A549 (cell line): ENCODE results near the gene COX14. TPM values are rescaled to one million over a fixed set of nuclear protein-coding genes. Genes with fewer than 3 reads are reported as not detected.
A peak's percentile ranks its signal among the peaks of the same experiment; 100 is the strongest.

Source experiments
- ATAC-seq, 2 experiments: fragments of 200-7000 bp in 1 of 2; fragments of >200 bp in 1 of 2; cut with Nextera tagmentation in 1 of 2; cut with Tn5 transposase in 1 of 2; 3 replicates each; pipeline versions ENCODE4 v1.8.0 to v1.9.1; 2018 to 2020; ENCODE audit warnings: mild to moderate bottlenecking in 1 of 2, moderate library complexity in 1 of 2
- CTCF ChIA-PET: fragments of 300-600 bp; sonication (Branson Sonifier 250); formaldehyde crosslinking; extraction: SDS; loops from one replicate; lab custom pipeline; 2021; ENCODE audit warnings: antibody characterized with exemption, inconsistent platforms; lab: Yijun Ruan, JAX
- POLR2A ChIA-PET: fragments of 350-600 bp; formaldehyde crosslinking; extraction: SDS; loops from one replicate; lab custom pipeline; 2021; ENCODE audit warnings: antibody characterized with exemption, inconsistent platforms; lab: Yijun Ruan, JAX
- DNase-seq, 2 experiments: peaks; one replicate each; pipeline versions ENCODE4 v3.0.0 to v3.0.0-alpha.2; 2011 to 2016; ENCODE audit warnings: low read depth in 1 of 2, low spot score in 1 of 2
- FAIRE-seq: peaks from 2 replicates; lab custom pipeline; 2011; peaks lifted over from hg19 to GRCh38; lab: Jason Lieb, UNC
- H3K27ac ChIP-seq, 2 experiments: fragments of >200 bp; sonication (Bioruptor Twin); formaldehyde crosslinking; 3 replicates each; pipeline ENCODE4 v1.5.1; 2016 to 2017
- H3K4me1 ChIP-seq: fragments of >200 bp; sonication (Bioruptor Twin); formaldehyde crosslinking; 3 replicates; pipeline ENCODE4 v1.6.1; 2016
- H3K4me2 ChIP-seq: fragments of >200 bp; sonication (Bioruptor Twin); formaldehyde crosslinking; 3 replicates; pipeline ENCODE4 v1.6.1; 2016
- H3K4me3 ChIP-seq: fragments of >200 bp; sonication (Bioruptor Twin); formaldehyde crosslinking; 3 replicates; pipeline ENCODE4 v1.5.1; 2016
- H3K9me3 ChIP-seq: fragments of >200 bp; sonication (Bioruptor Twin); formaldehyde crosslinking; 3 replicates; pipeline ENCODE4 v1.6.1; 2016
- CBX8 ChIP-seq: fragments of 200-600 bp; sonication (generic); IDR thresholded peaks from 2 replicates; pipeline ENCODE4 v1.6.1; 2016
- CHD2 ChIP-seq: fragments of 150-350 bp; IDR thresholded peaks from 2 replicates; pipeline ENCODE4 v1.6.1; 2014; ENCODE audit warnings: low read length; ENCODE audit not compliant: partially characterized antibody
- EHMT2 ChIP-seq: fragments of 200-600 bp; sonication (generic); IDR thresholded peaks from 2 replicates; pipeline ENCODE4 v1.6.1; 2016; ENCODE audit warnings: antibody characterized with exemption, low read depth, mild to moderate bottlenecking, moderate library complexity
- ELK1 ChIP-seq: fragments of 150-350 bp; IDR thresholded peaks from 2 replicates; pipeline ENCODE4 v1.6.1; 2014; ENCODE audit warnings: low read depth, mild to moderate bottlenecking, low read length
- FOXS1 ChIP-seq: fragments of 250-450 bp; sonication (Bioruptor Pico); IDR thresholded peaks from 2 replicates; pipeline ENCODE4 v1.5.0; 2020; ENCODE audit warnings: mild to moderate bottlenecking, moderate library complexity
- HOXA7 ChIP-seq: fragments of 250-450 bp; sonication (Bioruptor Pico); IDR thresholded peaks from 2 replicates; pipeline ENCODE4 v1.5.0; 2020; ENCODE audit warnings: mild to moderate bottlenecking, moderate library complexity
- HOXB13 ChIP-seq: fragments of 250-450 bp; sonication (Bioruptor Pico); IDR thresholded peaks from 2 replicates; pipeline ENCODE4 v1.5.0; 2020; ENCODE audit warnings: low read depth, mild to moderate bottlenecking, moderate library complexity
- HOXB5 ChIP-seq: fragments of 250-450 bp; sonication (Bioruptor Pico); IDR thresholded peaks from 2 replicates; pipeline ENCODE4 v1.5.0; 2020; ENCODE audit warnings: mild to moderate bottlenecking, moderate library complexity
- JUN ChIP-seq, 2 experiments: fragments of >200 bp; sonication (Bioruptor Twin); formaldehyde crosslinking; IDR thresholded peaks; 2 replicates in 1 of 2; 3 replicates in 1 of 2; pipeline ENCODE4 v1.6.1; 2016 to 2017
- JUNB ChIP-seq: fragments of >200 bp; sonication (Bioruptor Twin); formaldehyde crosslinking; IDR thresholded peaks from 2 replicates; pipeline ENCODE4 v1.6.1; 2016
- NPAS2 ChIP-seq: fragments of 250-450 bp; sonication (Bioruptor Pico); IDR thresholded peaks from 2 replicates; pipeline ENCODE4 v1.8.0; 2022; ENCODE audit warnings: mild to moderate bottlenecking, moderate library complexity, borderline replicate concordance
- NR3C1 ChIP-seq: fragments of >200 bp; sonication (Bioruptor Twin); formaldehyde crosslinking; IDR thresholded peaks from 3 replicates; pipeline ENCODE4 v1.6.1; 2017
- PHF8 ChIP-seq: fragments of 200-600 bp; sonication (generic); IDR thresholded peaks from 2 replicates; pipeline ENCODE4 v1.6.1; 2016; ENCODE audit warnings: low read depth, mild to moderate bottlenecking, antibody characterized with exemption, moderate library complexity, borderline replicate concordance
- RAD21 ChIP-seq, 2 experiments: fragments of >200 bp in 1 of 2; sonication (Bioruptor Twin) in 1 of 2; formaldehyde crosslinking in 1 of 2; IDR thresholded peaks in 1 of 2; conservative IDR thresholded peaks in 1 of 2; 2 replicates in 1 of 2; 3 replicates in 1 of 2; pipeline ENCODE4 v1.6.1; 2012 to 2018; ENCODE audit warnings: inconsistent platforms in 1 of 2
- RARB ChIP-seq: fragments of 250-450 bp; sonication (Bioruptor Pico); IDR thresholded peaks from 2 replicates; pipeline ENCODE4 v1.8.0; 2021; ENCODE audit warnings: mild to moderate bottlenecking, moderate library complexity
- RFX5 ChIP-seq: fragments of 450-650 bp; IDR thresholded peaks from 2 replicates; pipeline ENCODE4 v1.7.1; 2014; ENCODE audit warnings: antibody characterized with exemption, mild to moderate bottlenecking, moderate library complexity
- RNF2 ChIP-seq: fragments of 200-600 bp; sonication (generic); IDR thresholded peaks from 2 replicates; pipeline ENCODE4 v1.6.1; 2016; ENCODE audit warnings: low read depth, mild to moderate bottlenecking, antibody characterized with exemption, moderate library complexity, borderline replicate concordance
- SMC3 ChIP-seq: fragments of >200 bp; sonication (Bioruptor Twin); formaldehyde crosslinking; IDR thresholded peaks from 3 replicates; pipeline ENCODE4 v1.6.1; 2018; ENCODE audit warnings: inconsistent platforms
- ZC3H11A ChIP-seq: fragments of 450-650 bp; IDR thresholded peaks from 2 replicates; pipeline ENCODE4 v1.6.1; 2014; ENCODE audit warnings: antibody characterized with exemption, mild to moderate bottlenecking
- ZNF302 ChIP-seq: fragments of 250-450 bp; sonication (Bioruptor Pico); IDR thresholded peaks from 2 replicates; pipeline ENCODE4 v1.9.0; 2021; ENCODE audit warnings: inconsistent platforms, mild to moderate bottlenecking, moderate library complexity
- ZSCAN20 ChIP-seq: fragments of 250-450 bp; sonication (Bioruptor Pico); IDR thresholded peaks from 2 replicates; pipeline ENCODE4 v1.8.0; 2022; ENCODE audit warnings: mild to moderate bottlenecking, moderate library complexity
- WGBS: methylation state at CpG from one replicate; pipeline ENCODE4 v1.1.6; 2017; ENCODE audit errors: missing lambda C conversion rate; 5-methylcytosine and 5-hydroxymethylcytosine counted together
- polyA plus RNA-seq, 4 experiments: library from polyadenylated mRNA; depleted of rRNA in 3 of 4; stranded (reverse); fragments of >200 nt; fragmentation: RNase III in 1 of 4; extraction: RNeasy Plus Mini Kit Qiagen cat#74134 plus additional on column Dnase treatment in 1 of 4; gene quantifications; 2 replicates in 3 of 4; 3 replicates in 1 of 4; pipeline ENCODE4 v1.2.3, GENCODE V29; 2011 to 2017
- TF ChIP-seq, protein P1 (sequence below): IDR thresholded peaks from 2 replicates; pipeline ENCODE4 v1.6.1; 2012
- TF ChIP-seq, protein P2 (sequence below): fragments of 250-450 bp; sonication (Bioruptor Pico); IDR thresholded peaks from 2 replicates; pipeline ENCODE4 v1.5.0; 2021; ENCODE audit warnings: mild to moderate bottlenecking, moderate library complexity, borderline replicate concordance
- TF ChIP-seq, protein P3 (sequence below): fragments of 450-650 bp; IDR thresholded peaks from 2 replicates; pipeline ENCODE4 v1.6.1; 2014; ENCODE audit warnings: antibody characterized with exemption

COX14 gene
- polyA plus RNA-seq, 2 of the 4 experiments (the other 2 are of a cell fraction): 93.3 to 134 TPM

- Histone ChIP-seq H3K27ac (peak overlapping the region in 1 of 2 experiments; percentile 59; a peak in 3 of 6 replicates), H3K9me3 (no peaks in the 10 kb centered on the region), H3K4me2 (peak overlapping the region; percentile 21; the same call in 2 of the 3 replicates), H3K4me3 (no peak overlapping the region), H3K4me1 (peaks cover 14% of the 10 kb centered on the region)
- POLR2A ChIA-PET: no interaction called here
- TF ChIP-seq FOXS1 (CRISPR knock-in tag) (no peak), JUNB (no peak), EHMT2 (no peak), HOXA7 (no peak), HOXB13 (CRISPR knock-in tag) (no peak), CHD2 (no peak), SMC3 (no peak), ELK1 (no peak), RNF2 (no peak), ZC3H11A (no peak), PHF8 (no peak), RARB (CRISPR knock-in tag) (no peak), NPAS2 (CRISPR knock-in tag) (no peak)
- TF ChIP-seq, protein P1, sequence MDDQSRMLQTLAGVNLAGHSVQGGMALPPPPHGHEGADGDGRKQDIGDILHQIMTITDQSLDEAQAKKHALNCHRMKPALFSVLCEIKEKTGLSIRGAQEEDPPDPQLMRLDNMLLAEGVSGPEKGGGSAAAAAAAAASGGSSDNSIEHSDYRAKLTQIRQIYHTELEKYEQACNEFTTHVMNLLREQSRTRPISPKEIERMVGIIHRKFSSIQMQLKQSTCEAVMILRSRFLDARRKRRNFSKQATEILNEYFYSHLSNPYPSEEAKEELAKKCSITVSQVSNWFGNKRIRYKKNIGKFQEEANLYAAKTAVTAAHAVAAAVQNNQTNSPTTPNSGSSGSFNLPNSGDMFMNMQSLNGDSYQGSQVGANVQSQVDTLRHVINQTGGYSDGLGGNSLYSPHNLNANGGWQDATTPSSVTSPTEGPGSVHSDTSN: no peak
- TF ChIP-seq, protein P2, sequence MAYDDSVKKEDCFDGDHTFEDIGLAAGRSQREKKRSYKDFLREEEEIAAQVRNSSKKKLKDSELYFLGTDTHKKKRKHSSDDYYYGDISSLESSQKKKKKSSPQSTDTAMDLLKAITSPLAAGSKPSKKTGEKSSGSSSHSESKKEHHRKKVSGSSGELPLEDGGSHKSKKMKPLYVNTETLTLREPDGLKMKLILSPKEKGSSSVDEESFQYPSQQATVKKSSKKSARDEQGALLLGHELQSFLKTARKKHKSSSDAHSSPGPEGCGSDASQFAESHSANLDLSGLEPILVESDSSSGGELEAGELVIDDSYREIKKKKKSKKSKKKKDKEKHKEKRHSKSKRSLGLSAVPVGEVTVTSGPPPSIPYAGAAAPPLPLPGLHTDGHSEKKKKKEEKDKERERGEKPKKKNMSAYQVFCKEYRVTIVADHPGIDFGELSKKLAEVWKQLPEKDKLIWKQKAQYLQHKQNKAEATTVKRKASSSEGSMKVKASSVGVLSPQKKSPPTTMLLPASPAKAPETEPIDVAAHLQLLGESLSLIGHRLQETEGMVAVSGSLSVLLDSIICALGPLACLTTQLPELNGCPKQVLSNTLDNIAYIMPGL (CRISPR knock-in tag): no peak
- DNase-seq: no peak
- ATAC-seq: no peak
- FAIRE-seq: no peak
- CTCF ChIA-PET: interaction anchor here (0.8 to 33.6 kb wide), 10 partner anchors 8 to 322 kb away, joined by 3 to 708 read pairs (median 20); partner anchors contain the start of genes AQP5, AQP6, COX14 and SMARCD1
- 100% methylated on average over 1 of the region's 1 CpG for WGBS
Observed at GRCh38 chr12:50075808-50076170, 36.2 kb upstream of the COX14 start.

DNA sequence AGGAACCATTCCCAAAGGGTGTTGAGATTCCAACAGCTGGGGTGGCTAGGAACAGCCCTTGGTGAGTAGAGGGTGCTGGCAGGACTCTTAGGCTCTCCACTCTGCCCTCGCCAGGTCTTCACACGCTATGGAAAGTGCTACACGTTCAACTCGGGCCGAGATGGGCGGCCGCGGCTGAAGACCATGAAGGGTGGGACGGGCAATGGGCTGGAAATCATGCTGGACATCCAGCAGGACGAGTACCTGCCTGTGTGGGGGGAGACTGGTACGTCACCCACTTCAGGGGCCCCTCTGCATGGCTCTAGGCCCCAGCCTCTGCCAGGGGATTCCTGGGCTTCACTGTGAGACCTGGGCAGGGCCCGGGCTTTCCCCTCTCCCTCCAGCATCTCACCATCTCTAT lies 34.9 kb upstream of the COX14 start:
- TF ChIP-seq CBX8 (no peak), RFX5 (no peak), RNF2 (no peak), JUN (IDR thresholded peaks at IDR 0.05) (no peak), NR3C1 (no peak), ZNF302 (CRISPR knock-in tag) (no peak)
- Histone ChIP-seq H3K27ac (no peak overlapping the region), H3K9me3 (no peaks in the 10 kb centered on the region), H3K4me2 (no peak overlapping the region), H3K4me3 (no peak overlapping the region), H3K4me1 (peaks cover 18% of the 10 kb centered on the region)
- ChIA-PET POLR2A (interaction anchor here (0.6 kb wide), 1 partner anchor 98 kb away, joined by 6 read pairs; no protein-coding TSS in a partner anchor), CTCF (interaction anchor here (1.1 to 33.6 kb wide), 11 partner anchors 7 to 237 kb away, joined by 3 to 708 read pairs (median 6); partner anchors contain the start of genes AQP5, AQP6, COX14 and SMARCD1)
- ATAC-seq (no peak), FAIRE-seq (no peak), DNase-seq (no peak)
- 82% methylated on average over 12 of the region's 12 CpGs for WGBS

DNA sequence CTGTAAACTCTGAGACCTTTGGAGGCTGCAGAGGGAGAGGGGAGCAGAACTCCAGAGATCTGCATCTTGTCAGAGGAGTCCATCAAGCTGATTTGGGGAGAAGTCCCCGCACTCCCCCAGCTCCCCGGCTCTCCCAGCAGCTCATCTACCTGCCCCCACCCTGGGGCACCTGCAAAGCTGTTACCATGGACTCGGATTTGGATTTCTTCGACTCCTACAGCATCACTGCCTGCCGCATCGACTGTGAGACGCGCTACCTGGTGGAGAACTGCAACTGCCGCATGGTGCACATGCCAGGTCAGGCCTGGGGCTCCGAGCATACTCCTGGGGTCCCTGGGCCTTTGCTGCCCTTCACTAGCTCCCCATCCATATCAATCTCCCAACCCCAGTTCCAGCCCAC lies 33.8 kb upstream of the COX14 start:
- H3K4me2 ChIP-seq: no peak overlapping the region
- ATAC-seq (no peak), DNase-seq (no peak), FAIRE-seq (no peak)
- POLR2A ChIA-PET: interaction anchor here (0.5 kb wide), 1 partner anchor 288 kb away, joined by 4 read pairs; no protein-coding TSS in a partner anchor
- CTCF ChIA-PET: interaction anchor here (0.6 to 33.6 kb wide), 7 partner anchors 8 to 106 kb away, joined by 3 to 708 read pairs (median 33); partner anchors contain the start of genes AQP5, AQP6, COX14 and GPD1
- H3K4me3 ChIP-seq: no peak overlapping the region
- H3K4me1 ChIP-seq: peaks cover 30% of the 10 kb centered on the region
- WGBS: 82% methylated on average over 10 of the region's 10 CpGs
- H3K9me3 ChIP-seq: no peaks in the 10 kb centered on the region
- no peak for TF ChIP-seq ZSCAN20
- no peak for TF ChIP-seq HOXB13 (CRISPR knock-in tag)
- TF ChIP-seq, protein P3, sequence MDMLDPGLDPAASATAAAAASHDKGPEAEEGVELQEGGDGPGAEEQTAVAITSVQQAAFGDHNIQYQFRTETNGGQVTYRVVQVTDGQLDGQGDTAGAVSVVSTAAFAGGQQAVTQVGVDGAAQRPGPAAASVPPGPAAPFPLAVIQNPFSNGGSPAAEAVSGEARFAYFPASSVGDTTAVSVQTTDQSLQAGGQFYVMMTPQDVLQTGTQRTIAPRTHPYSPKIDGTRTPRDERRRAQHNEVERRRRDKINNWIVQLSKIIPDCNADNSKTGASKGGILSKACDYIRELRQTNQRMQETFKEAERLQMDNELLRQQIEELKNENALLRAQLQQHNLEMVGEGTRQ: no peak
- TF ChIP-seq RAD21 (conservative IDR thresholded peaks at IDR 0.05 in 1 of 2, IDR thresholded peaks at IDR 0.05 in 1 of 2): no peak
- TF ChIP-seq RFX5: no peak
- TF ChIP-seq NPAS2 (CRISPR knock-in tag): no peak
- TF ChIP-seq HOXB5 (CRISPR knock-in tag): no peak
- no peak overlapping the region for H3K27ac ChIP-seq
